Fibroblast of skin of back (primary cell): ENCODE data around the gene ATP5F1A.
"Not testable (repeated sequence)": the region's sequence is repeated elsewhere in the genome, so short reads cannot be mapped to it uniquely, and the experiment has no call there.

Experiments used
- DNase-seq: peaks from one replicate; pipeline ENCODE4 v3.0.0-alpha.2; 2013

ATP5F1A gene

GRCh38 chr18:46072959-46073358 is 25.1 kb downstream of the ATP5F1A start:
- no peak for DNase-seq

GRCh38 chr18:46072376-46072867 is 25.7 kb downstream of the ATP5F1A start:
- no peak for DNase-seq

- peak; percentile 63 for DNase-seq
These were observed 26.3 kb downstream of the ATP5F1A start, which contains the start of gene PSTPIP2 for GRCh38 chr18:46071653-46072375. Gene PSTPIP2 (minus strand): TSS chr18:46072260. CDS start chr18:46072188, 72 bp downstream.

DNA sequence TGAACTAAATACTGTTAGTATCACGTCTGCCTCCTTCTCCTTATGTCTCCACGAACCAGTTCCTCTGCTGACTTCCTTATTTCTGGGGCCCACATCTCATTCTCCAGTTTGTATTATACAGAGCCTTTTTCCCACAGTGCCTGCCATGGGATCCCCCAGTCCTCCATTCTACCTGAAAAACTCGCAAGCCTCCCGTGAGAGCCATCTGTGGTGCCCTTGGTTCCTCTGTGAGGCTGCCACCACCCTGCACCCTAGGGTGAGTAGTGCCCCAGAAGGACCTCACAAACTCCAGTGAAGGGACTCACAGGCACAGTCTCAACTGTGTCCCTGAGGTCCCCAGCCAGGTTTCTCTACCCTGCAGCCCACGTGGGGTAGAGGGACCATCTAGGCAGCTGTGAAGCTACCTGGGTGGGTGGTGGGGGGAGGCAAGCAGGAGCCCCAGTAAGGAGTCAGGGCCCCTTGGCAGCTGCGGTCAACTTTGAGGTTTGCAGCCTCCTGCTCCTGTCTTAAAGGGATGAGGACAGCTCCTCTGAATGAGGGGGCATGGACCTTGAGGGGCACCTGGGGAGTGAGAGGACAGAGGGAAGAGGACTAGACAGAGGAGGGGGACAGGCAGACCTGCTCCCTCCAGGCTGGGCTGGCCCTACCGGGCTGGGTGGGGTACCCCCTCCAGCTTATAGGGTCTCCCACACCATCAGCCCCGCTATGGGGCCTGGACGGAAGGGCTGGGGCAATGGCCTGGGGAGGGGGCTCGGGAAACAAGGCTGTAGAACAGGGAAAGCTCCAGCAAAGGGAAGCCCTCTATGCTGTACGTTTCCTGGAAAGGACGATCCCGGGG is 27.1 kb downstream of the ATP5F1A start:
- no peak for DNase-seq

DNA sequence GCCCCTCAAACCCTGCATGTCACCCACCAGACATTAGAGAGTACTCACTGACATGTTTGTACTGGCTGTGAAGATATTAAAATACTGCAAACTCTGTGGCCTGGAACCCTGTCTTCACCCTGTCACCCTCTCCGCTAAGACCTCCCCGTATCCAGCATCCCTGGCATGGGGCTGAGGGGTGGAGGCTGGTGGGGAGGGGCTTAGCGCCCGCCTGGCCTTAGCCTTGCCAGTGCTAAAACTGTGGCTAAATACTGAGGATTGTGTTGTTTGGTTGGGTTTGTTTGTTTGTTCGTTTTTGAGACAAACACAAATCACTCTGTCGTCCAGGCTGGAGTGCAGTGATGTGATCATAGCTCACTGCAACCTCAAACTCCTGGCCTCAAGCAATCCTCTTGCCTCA is 27.9 kb downstream of the ATP5F1A start:
- DNase-seq = no peak

GRCh38 chr18:46069524-46069923 is 28.6 kb downstream of the ATP5F1A start:
- peak; percentile 20 for DNase-seq

DNA sequence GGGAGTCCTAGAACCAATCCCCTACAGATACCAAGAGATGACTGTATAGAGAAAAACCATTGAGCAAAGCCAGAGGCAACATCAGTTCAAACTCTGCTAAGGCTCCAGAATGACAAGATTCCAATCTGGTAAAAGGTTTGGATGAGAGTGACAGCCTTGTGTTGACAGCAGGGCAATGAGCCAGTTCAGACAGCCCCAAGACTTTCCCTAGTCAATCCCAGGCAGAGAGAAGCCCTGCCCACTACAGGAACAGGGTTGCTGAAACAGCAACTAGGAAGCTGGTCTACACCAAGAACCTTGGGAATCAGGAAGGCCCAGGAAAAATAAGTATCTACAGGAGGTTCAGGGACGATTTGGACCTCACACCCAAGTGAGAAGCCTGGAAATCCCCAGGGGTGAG is 29.3 kb downstream of the ATP5F1A start:
- no peak for DNase-seq

- no peak for DNase-seq
These were observed 30.6 kb downstream of the ATP5F1A start for GRCh38 chr18:46067438-46068007.

DNA sequence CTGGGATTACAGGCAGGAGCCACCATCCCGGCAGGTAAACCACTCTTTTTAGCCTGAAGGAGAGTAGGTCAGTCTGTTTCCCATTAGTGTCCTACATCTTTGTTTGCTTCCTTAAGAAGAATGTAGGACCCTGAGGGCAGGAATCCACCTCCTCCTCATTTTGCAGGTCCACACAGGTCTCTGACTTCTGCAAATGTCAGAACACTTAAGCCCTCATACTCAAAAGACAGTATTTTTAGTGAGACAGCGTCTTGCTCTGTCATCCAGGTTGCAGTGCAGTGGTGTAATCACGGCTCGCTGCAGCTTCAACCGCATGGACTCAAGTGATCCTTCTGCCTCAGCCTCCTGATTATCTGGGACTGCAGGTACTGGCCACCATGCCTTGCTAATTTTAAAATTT is 35.3 kb downstream of the ATP5F1A start:
- no peak for DNase-seq

DNA sequence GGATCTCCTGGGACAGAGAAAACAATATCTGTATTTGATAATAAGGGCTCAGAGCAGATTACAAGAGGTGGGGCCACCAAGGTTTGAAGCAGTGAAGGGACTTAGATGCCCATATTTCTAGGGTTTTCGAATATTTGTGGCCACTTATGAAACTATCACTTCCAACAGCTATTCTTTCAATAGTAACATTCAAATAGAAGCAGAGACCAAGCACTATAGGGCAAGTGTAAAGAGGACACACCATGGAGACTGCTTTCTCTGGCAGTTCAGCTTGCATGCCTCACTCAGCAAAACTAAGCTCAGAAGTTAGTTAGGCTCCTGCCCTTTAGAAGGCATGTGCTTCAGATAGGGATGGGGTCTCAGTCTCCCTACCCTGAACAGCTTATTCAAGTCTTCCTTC is 36.3 kb downstream of the ATP5F1A start:
- DNase-seq = no peak

DNA sequence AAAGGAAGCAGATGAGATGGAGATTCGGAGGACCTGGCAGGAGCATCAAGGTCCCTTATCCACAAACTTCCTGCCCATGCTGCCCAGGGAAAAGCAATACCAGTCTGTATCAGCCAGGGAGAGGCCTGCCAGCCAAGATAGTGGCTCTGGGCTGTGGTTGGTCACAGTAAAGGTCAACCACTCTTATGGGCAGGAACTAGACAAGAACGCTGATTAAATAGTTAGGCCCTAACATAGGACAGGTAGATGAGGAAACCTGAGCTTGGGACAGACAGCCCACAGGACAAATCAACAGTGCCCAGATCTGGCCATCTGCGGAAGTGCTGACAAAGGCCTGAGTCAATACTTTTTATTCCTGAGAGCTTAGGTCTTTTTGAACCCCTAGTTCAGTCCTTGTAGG is 36.7 kb downstream of the ATP5F1A start:
- no peak for DNase-seq

DNA sequence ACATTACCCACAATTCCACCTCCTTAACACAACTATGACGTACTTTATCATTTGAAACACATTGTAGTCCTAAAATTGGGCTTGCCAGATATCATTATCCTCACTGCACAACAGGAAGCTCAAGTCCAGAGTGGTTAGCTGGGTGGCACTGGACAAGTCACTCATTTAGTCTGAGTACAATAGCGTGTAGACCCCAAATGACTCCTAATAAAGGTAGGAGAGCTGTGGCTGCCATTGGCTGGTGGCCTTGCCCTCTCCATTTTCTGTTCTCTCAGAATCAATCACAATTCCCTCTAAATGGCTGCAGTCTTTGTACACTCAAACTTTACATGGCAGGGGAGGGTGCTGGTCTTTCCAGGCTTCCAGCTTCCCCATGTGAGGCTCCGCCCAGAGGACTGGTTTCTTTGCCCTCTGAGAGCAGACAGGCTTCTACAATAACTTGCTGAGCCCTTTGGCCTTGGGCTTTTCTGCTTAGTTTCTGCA is 37.7 kb downstream of the ATP5F1A start:
- no peak for DNase-seq

DNA sequence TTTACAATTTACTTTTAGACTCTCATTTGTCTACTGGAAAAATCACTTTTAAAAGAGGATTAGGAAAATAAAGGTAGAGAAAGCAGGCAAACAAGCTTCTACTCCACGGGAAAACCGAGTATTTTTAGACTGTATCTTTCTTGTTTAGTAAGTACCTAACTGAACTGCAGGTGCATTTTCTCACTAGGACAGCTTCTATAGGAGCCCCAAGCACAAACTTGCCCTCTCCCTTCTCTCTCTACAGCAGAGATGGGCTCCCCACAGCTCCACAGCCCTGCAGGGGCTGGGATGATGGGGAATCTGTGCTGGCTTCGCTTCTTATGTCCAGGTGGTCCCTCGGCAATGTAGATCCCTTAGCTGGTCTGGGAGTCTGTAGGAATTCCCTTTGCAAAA is 42.3 kb downstream of the ATP5F1A start:
- DNase-seq = no peak

DNA sequence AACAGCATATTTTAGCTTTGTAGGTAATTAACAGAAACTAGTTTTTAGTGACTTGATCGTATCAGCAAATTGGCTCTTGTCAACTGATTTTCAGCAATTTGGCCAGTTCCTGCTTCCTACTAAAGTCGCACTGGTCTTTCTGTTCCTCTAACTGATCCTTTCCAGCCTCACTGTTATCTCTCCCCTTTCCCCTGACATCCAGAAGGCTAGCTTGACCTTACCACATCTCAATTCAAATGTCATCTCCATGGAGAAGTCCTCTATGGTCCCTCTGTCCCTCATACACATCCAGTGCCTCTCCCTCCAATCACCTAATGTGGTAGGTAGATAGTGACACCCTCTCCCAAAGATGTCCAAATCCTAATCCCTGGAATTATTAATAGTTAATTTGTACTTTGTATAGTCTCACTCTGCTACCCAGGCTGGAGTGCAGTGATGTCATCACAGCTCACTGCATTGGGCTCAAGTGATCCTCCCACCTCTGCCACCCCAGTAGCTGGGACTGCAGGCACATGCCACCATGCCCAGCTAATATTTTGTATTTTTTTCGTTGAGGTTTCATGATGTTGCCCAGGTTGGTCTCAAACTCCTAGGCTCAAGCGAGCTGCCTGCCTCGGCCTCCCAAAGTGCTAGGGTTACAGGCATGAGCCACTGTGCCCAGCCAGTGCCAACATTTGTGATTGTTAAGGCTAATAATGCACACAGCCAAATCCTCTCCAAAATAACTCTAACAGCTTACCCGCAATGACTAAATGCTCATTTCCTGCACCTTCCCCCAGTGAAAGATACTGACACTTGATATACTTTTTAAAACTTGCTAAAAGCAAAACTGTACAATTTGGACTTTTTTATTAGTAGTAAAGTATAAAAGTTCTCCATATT is 42.9 kb downstream of the ATP5F1A start:
- DNase-seq = no peak

DNA sequence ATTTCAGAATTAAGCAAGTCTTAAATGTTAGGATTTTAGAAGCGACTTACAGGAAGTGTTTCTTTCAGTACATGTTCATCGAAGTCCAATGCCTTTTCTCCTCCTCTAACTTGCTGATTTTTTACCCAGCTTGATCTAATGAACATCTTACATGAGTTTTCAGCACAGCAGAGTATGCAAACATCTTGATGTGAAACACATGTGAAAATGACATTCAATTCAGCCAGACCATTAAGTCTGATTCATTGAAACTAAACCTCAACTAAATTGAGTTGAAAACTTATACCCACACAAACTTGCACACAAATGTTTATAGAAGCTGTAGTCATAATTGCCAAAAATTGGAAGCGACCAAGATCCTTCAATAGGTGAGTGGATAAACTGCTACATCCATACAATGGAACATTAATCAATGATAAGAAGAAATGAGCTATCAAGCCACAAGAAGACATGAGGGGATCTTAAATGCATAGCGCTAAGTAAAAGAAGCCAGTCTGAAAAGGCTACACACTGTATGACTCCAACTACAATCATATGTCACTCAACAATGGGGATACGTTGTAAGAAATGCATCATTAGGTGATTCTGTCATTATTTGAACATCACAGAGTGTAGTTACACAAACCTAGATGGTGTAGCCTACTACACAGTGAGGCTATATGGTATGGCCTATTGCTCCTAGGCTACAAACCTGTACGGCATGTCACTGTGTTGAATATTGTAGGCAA is 44.6 kb downstream of the ATP5F1A start:
- no peak for DNase-seq

GRCh38 chr18:46051731-46052461 is 46.2 kb downstream of the ATP5F1A start:
- peak; percentile 45 for DNase-seq

DNA sequence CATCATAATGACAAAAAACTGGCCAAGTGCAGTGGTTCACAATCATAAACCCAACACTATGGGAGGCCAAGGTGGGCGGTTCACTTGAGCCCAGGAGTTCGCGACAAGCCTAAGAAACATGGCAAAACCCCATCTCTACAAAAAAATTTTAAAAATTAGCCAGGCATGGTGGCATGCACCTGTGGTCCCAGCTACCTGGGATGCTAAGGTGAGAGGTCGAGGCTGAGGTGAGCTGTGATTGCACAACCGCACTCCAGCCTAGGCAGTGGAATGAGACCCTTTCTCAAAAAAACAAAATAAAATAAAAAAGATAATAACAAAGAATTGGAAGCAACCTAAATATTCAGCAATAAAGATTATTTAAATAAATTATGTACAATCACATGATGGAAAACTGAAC is 47.8 kb downstream of the ATP5F1A start:
- no peak for DNase-seq

GRCh38 chr18:46048641-46049040 is 49.5 kb downstream of the ATP5F1A start:
- DNase-seq = no peak

- not testable (repeated sequence) for DNase-seq
These were observed 50.7 kb downstream of the ATP5F1A start for GRCh38 chr18:46047369-46047768.

- no peak for DNase-seq
These were observed 51.4 kb downstream of the ATP5F1A start for GRCh38 chr18:46046688-46047087.

DNA sequence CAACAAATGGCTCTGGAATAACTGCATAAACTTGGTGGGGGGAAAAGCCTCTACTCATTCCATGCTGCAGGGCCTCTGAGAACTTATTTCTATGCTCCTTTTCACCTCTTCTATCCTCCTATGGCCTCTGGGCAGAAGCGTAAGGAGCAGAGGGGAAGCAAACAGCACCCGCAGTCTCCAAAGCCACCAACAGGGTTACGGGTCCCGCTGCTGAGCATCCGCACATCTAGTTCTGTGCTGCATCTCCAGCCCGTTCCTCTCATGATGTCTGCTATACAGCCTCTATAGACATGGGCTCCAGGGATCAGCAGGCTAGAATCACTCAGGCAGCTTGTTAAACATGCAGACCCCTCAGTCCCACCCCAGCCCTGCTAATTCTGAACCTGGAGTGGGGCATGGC is 52.0 kb downstream of the ATP5F1A start:
- no peak for DNase-seq
